Neural cell (in vitro differentiated cells): ENCODE results near the gene CFB.

Experiments
- CTCF ChIP-seq: fragments of 450-650 bp; IDR thresholded peaks from 2 replicates; pipeline ENCODE4 v1.5.1; 2014; ENCODE audit warnings: antibody characterized with exemption, mild to moderate bottlenecking, moderate library complexity; ENCODE audit not compliant: poor library complexity, severe bottlenecking
- EP300 ChIP-seq: fragments of 450-650 bp; conservative IDR thresholded peaks from 2 replicates; pipeline ENCODE4 v1.6.1; 2014; ENCODE audit warnings: antibody characterized with exemption, mild to moderate bottlenecking, moderate library complexity; ENCODE audit not compliant: poor library complexity, severe bottlenecking
- EZH2 ChIP-seq: fragments of 200-600, 300-800 bp; shearing (Covaris generic), sonication (generic); IDR thresholded peaks from 2 replicates; pipeline ENCODE4 v1.6.1; 2014; ENCODE audit warnings: antibody characterized with exemption, low read length, borderline replicate concordance, mild to moderate bottlenecking; ENCODE audit not compliant: insufficient read depth, poor library complexity, severe bottlenecking
- MXI1 ChIP-seq: fragments of 450-650 bp; conservative IDR thresholded peaks from 2 replicates; pipeline ENCODE4 v1.6.1; 2014; ENCODE audit warnings: antibody characterized with exemption, mild to moderate bottlenecking; ENCODE audit not compliant: poor library complexity, severe bottlenecking
- POLR2AphosphoS5 ChIP-seq: IDR thresholded peaks from 2 replicates; pipeline ENCODE4 v1.6.1; 2012
- TAF1 ChIP-seq: IDR thresholded peaks from 2 replicates; pipeline ENCODE4 v1.6.1; 2012; ENCODE audit warnings: low read depth

- TF ChIP-seq EZH2: no peak
- TF ChIP-seq CTCF: no peak
- no peak for TF ChIP-seq EP300
- TF ChIP-seq POLR2AphosphoS5: no peak
- no peak for TF ChIP-seq TAF1
- no peak for TF ChIP-seq MXI1
These were observed 44.4 kb upstream of the CFB start for GRCh38 chr6:31901415-31901952.
